NCI-H1092 (cell line): ENCODE measurements around the gene SEMA5A.

ENCODE experiments used
- DNase-seq: peaks from one replicate; lab custom pipeline; 2025; lab: John Stamatoyannopoulos, UW

Gene SEMA5A

GRCh38 chr5:9473624-9474023, 72.3 kb downstream of the SEMA5A start:
- DNase-seq = no peak

GRCh38 chr5:9470410-9470809, 75.5 kb downstream of the SEMA5A start:
- DNase-seq = no peak

- no peak for DNase-seq
Measured at GRCh38 chr5:9468060-9468388, 77.9 kb downstream of the SEMA5A start.

- no peak for DNase-seq
Measured at GRCh38 chr5:9467199-9468059, 78.4 kb downstream of the SEMA5A start.

GRCh38 chr5:9466697-9467096, 79.2 kb downstream of the SEMA5A start:
- no peak for DNase-seq

GRCh38 chr5:9464478-9464877, 81.4 kb downstream of the SEMA5A start:
- no peak for DNase-seq

- no peak for DNase-seq
Measured at GRCh38 chr5:9462109-9462508, 83.8 kb downstream of the SEMA5A start.

- no peak for DNase-seq
Measured at GRCh38 chr5:9460885-9461645, 84.8 kb downstream of the SEMA5A start.

- no peak for DNase-seq
Measured at GRCh38 chr5:9456435-9457042, 89.3 kb downstream of the SEMA5A start.

- DNase-seq = no peak
Measured at GRCh38 chr5:9455826-9456434, 89.9 kb downstream of the SEMA5A start.

- DNase-seq = no peak
Measured at GRCh38 chr5:9454491-9454890, 91.4 kb downstream of the SEMA5A start.

GRCh38 chr5:9454012-9454481, 91.8 kb downstream of the SEMA5A start:
- DNase-seq = no peak

- no peak for DNase-seq
Measured at GRCh38 chr5:9453480-9454011, 92.3 kb downstream of the SEMA5A start.

GRCh38 chr5:9452181-9452580, 93.7 kb downstream of the SEMA5A start:
- no peak for DNase-seq

- DNase-seq = no peak
Measured at GRCh38 chr5:9451037-9451436, 94.8 kb downstream of the SEMA5A start.

- DNase-seq = no peak
Measured at GRCh38 chr5:9447691-9448090, 98.2 kb downstream of the SEMA5A start.

- no peak for DNase-seq
Measured at GRCh38 chr5:9445826-9446388, 100.0 kb downstream of the SEMA5A start.

- DNase-seq = no peak
Measured at GRCh38 chr5:9444346-9444745, 101.5 kb downstream of the SEMA5A start.

GRCh38 chr5:9441610-9442009, 104.3 kb downstream of the SEMA5A start:
- DNase-seq = no peak

GRCh38 chr5:9440517-9440916, 105.4 kb downstream of the SEMA5A start:
- no peak for DNase-seq

- DNase-seq = no peak
Measured at GRCh38 chr5:9439531-9440292, 106.2 kb downstream of the SEMA5A start.
